ENCODE measurements around the gene ZNF428. TPM values are rescaled to one million over a fixed set of nuclear protein-coding genes. Genes with fewer than 3 reads are reported as not detected.
"Not testable (repeated sequence)": the region's sequence is repeated elsewhere in the genome, so short reads cannot be mapped to it uniquely, and the experiment has no call there.

ZNF428 gene
- total RNA-seq, 2 donors from 2014 or later = 23.4 to 25.7 TPM

GRCh38 chr19:43592800-43593350 is 26.6 kb downstream of the ZNF428 start:
- Histone ChIP-seq H3K4me3 (no peak overlapping the region), H3K36me3 (peaks cover 32% of the 10 kb centered on the region), H3K27ac (no peak overlapping the region), H3K27me3 (no peaks in the 10 kb centered on the region), H3K9me3 (no peaks in the 10 kb centered on the region), H3K4me1 (peaks cover 0 to 41% of the 10 kb centered on the region in 2 donors)
- TF ChIP-seq CTCF (IDR thresholded peaks at IDR 0.05) = no peak
- DNase-seq (ENCODE audit: low spot score) = no peak

- peaks cover 32% of the 10 kb centered on the region for H3K36me3 ChIP-seq
- no peak overlapping the region for H3K27ac ChIP-seq
- no peaks in the 10 kb centered on the region for H3K9me3 ChIP-seq
- no peaks in the 10 kb centered on the region for H3K27me3 ChIP-seq
- H3K4me3 ChIP-seq = no peak overlapping the region
- H3K4me1 ChIP-seq = peaks cover 0 to 34% of the 10 kb centered on the region in 2 donors
- TF ChIP-seq CTCF (IDR thresholded peaks at IDR 0.05) = no peak
- DNase-seq (ENCODE audit: low spot score) = no peak
These were observed 27.3 kb downstream of the ZNF428 start for GRCh38 chr19:43591904-43592772.

GRCh38 chr19:43589678-43590077 is 29.8 kb downstream of the ZNF428 start:
- Histone ChIP-seq H3K9me3 (no peaks in the 10 kb centered on the region), H3K27ac (no peak overlapping the region), H3K27me3 (no peaks in the 10 kb centered on the region), H3K4me1 (peaks cover 0 to 19% of the 10 kb centered on the region in 2 donors), H3K4me3 (no peak overlapping the region), H3K36me3 (peaks cover 32% of the 10 kb centered on the region)
- TF ChIP-seq CTCF (IDR thresholded peaks at IDR 0.05) = no peak
- no peak for DNase-seq (ENCODE audit: low spot score)

GRCh38 chr19:43589277-43589676 is 30.2 kb downstream of the ZNF428 start:
- Histone ChIP-seq H3K36me3 (peaks cover 32% of the 10 kb centered on the region), H3K27me3 (no peaks in the 10 kb centered on the region), H3K9me3 (no peaks in the 10 kb centered on the region), H3K4me1 (peaks cover 0 to 15% of the 10 kb centered on the region in 2 donors), H3K27ac (no peak overlapping the region), H3K4me3 (no peak overlapping the region)
- DNase-seq (ENCODE audit: low spot score) = no peak
- TF ChIP-seq CTCF (IDR thresholded peaks at IDR 0.05) = no peak

GRCh38 chr19:43587029-43587428 is 32.4 kb downstream of the ZNF428 start:
- not testable (repeated sequence) for H3K4me3 ChIP-seq; H3K4me1 ChIP-seq; DNase-seq (ENCODE audit: low spot score); H3K9me3 ChIP-seq; H3K27me3 ChIP-seq; H3K27ac ChIP-seq
- peaks cover 19% of the 10 kb centered on the region for H3K36me3 ChIP-seq

GRCh38 chr19:43586346-43586745 is 33.1 kb downstream of the ZNF428 start:
- H3K27ac ChIP-seq = no peak overlapping the region
- no peaks in the 10 kb centered on the region for H3K27me3 ChIP-seq
- H3K9me3 ChIP-seq = no peaks in the 10 kb centered on the region
- TF ChIP-seq CTCF (IDR thresholded peaks at IDR 0.05) = no peak
- H3K4me3 ChIP-seq = no peak overlapping the region
- H3K4me1 ChIP-seq = peaks cover 0 to 6% of the 10 kb centered on the region in 2 donors
- no peak for DNase-seq (ENCODE audit: low spot score)
- peaks cover 12% of the 10 kb centered on the region for H3K36me3 ChIP-seq

Measured in right atrium auricular region (tissue), 2 donors.